GM12874 (cell line): Measurements from ENCODE around the gene PRSS22.

Experiments used
- CTCF ChIP-seq: IDR thresholded peaks from 2 replicates; pipeline ENCODE4 v1.5.1; 2011; ENCODE audit warnings: low read depth, mild to moderate bottlenecking, control low read depth, low read length, moderate library complexity; ENCODE audit not compliant: insufficient read depth

The PRSS22 gene

GRCh38 chr16:2825049-2825742 lies 32.8 kb downstream of the PRSS22 start:
- TF ChIP-seq CTCF, result no peak

- TF ChIP-seq CTCF, result no peak
Measured at GRCh38 chr16:2824626-2825025, 33.3 kb downstream of the PRSS22 start.

- TF ChIP-seq CTCF, result no peak
Measured at GRCh38 chr16:2822496-2822895, 35.5 kb downstream of the PRSS22 start.

- no peak for TF ChIP-seq CTCF
Measured at GRCh38 chr16:2822158-2822495, 35.8 kb downstream of the PRSS22 start.

- TF ChIP-seq CTCF, result no peak
Measured at GRCh38 chr16:2821487-2822157, 36.3 kb downstream of the PRSS22 start.

GRCh38 chr16:2820836-2821486 lies 37.0 kb downstream of the PRSS22 start:
- no peak for TF ChIP-seq CTCF

- no peak for TF ChIP-seq CTCF
Measured at GRCh38 chr16:2819939-2820835, 37.8 kb downstream of the PRSS22 start.
